Measurements from ENCODE around the gene MCF2L. TPM values are rescaled to one million over a fixed set of nuclear protein-coding genes. Genes with fewer than 3 reads are reported as not detected.

Gene MCF2L
- total RNA-seq, 4 donors from 2014 or later = 62.1 to 186 (median 91.3) TPM

GRCh38 chr13:112959206-112959605, 9.8 kb upstream of the MCF2L start:
- no peaks in the 10 kb centered on the region for H3K9me3 ChIP-seq
- in situ Hi-C loops (cut with MboI; ENCODE audit: low pct_ligation_motif_present in 1 of 4, low pct_unique_long_range_greater_than_20kb in 1 of 4, low sequenced_read_pairs in 3 of 4) = loop anchor here in 1 of 4 donors (25.0 kb wide), 1 partner anchor 428 kb away; no protein-coding TSS in a partner anchor
- H3K4me1 ChIP-seq = no peaks in the 10 kb centered on the region
- TF ChIP-seq POLR2AphosphoS5 (IDR thresholded peaks at IDR 0.05) = peak in 1 of 3 donors; percentile 5
- TF ChIP-seq EP300 (IDR thresholded peaks at IDR 0.05; ENCODE audit: low read depth) = peak; percentile 71
- no peak for TF ChIP-seq POLR2A (IDR thresholded peaks at IDR 0.05)
- no peak for TF ChIP-seq CTCF (IDR thresholded peaks at IDR 0.05)
- 60 to 67% methylated on average over 10 to 11 of the region's 11 CpGs for WGBS, 2 donors (ENCODE audit: low coverage in 1 of 2)
- no peaks in the 10 kb centered on the region for H3K27me3 ChIP-seq
- H3K36me3 ChIP-seq = no peaks in the 10 kb centered on the region
- no peak for DNase-seq
- intact Hi-C loops (cut with DNase I; ENCODE audit: low total_unique reads) = no loop called here
- no peak overlapping the region for H3K4me3 ChIP-seq
- no peak overlapping the region for H3K27ac ChIP-seq

GRCh38 chr13:112959701-112960542, 9.1 kb upstream of the MCF2L start:
- WGBS, 2 donors (ENCODE audit: low coverage in 1 of 2) = 89 to 100% methylated on average over 1 to 30 of the region's 30 CpGs
- no peaks in the 10 kb centered on the region for H3K4me1 ChIP-seq
- no peak overlapping the region for H3K27ac ChIP-seq
- TF ChIP-seq EP300 (IDR thresholded peaks at IDR 0.05; ENCODE audit: low read depth) = no peak
- no peak for TF ChIP-seq POLR2AphosphoS5 (IDR thresholded peaks at IDR 0.05)
- TF ChIP-seq POLR2A (IDR thresholded peaks at IDR 0.05) = no peak
- TF ChIP-seq CTCF (IDR thresholded peaks at IDR 0.05) = no peak
- no peaks in the 10 kb centered on the region for H3K9me3 ChIP-seq
- no peak for DNase-seq
- H3K36me3 ChIP-seq = no peaks in the 10 kb centered on the region
- no peaks in the 10 kb centered on the region for H3K27me3 ChIP-seq
- intact Hi-C loops (cut with DNase I; ENCODE audit: low total_unique reads) = no loop called here
- in situ Hi-C loops (cut with MboI; ENCODE audit: low pct_ligation_motif_present in 1 of 4, low pct_unique_long_range_greater_than_20kb in 1 of 4, low sequenced_read_pairs in 3 of 4) = loop anchor here in 1 of 4 donors (25.0 kb wide), 1 partner anchor 427 kb away; no protein-coding TSS in a partner anchor
- H3K4me3 ChIP-seq = no peak overlapping the region

GRCh38 chr13:112960706-112961105, 8.3 kb upstream of the MCF2L start:
- DNase-seq = no peak
- WGBS, 2 donors (ENCODE audit: low coverage in 1 of 2) = 85% methylated on average over 7 of the region's 7 CpGs; no CpG with 5 or more reads in 1 of the 2 donors
- intact Hi-C loops (cut with DNase I; ENCODE audit: low total_unique reads) = no loop called here
- in situ Hi-C loops (cut with MboI; ENCODE audit: low pct_ligation_motif_present in 1 of 4, low pct_unique_long_range_greater_than_20kb in 1 of 4, low sequenced_read_pairs in 3 of 4) = loop anchor here in 1 of 4 donors (25.0 kb wide), 1 partner anchor 427 kb away; no protein-coding TSS in a partner anchor
- Histone ChIP-seq H3K27me3 (no peaks in the 10 kb centered on the region), H3K27ac (no peak overlapping the region), H3K4me3 (no peak overlapping the region), H3K36me3 (no peaks in the 10 kb centered on the region), H3K9me3 (no peaks in the 10 kb centered on the region), H3K4me1 (no peaks in the 10 kb centered on the region)
- TF ChIP-seq POLR2AphosphoS5 (IDR thresholded peaks at IDR 0.05) (no peak), CTCF (IDR thresholded peaks at IDR 0.05) (no peak), POLR2A (IDR thresholded peaks at IDR 0.05) (no peak), EP300 (IDR thresholded peaks at IDR 0.05; ENCODE audit: low read depth) (no peak)

GRCh38 chr13:112961457-112962369, 7.3 kb upstream of the MCF2L start:
- no peak overlapping the region for H3K4me3 ChIP-seq
- DNase-seq = peak; percentile 2
- no peaks in the 10 kb centered on the region for H3K36me3 ChIP-seq
- no peaks in the 10 kb centered on the region for H3K4me1 ChIP-seq
- intact Hi-C loops (cut with DNase I; ENCODE audit: low total_unique reads) (no loop called here), in situ Hi-C loops (cut with MboI; ENCODE audit: low pct_ligation_motif_present in 1 of 4, low pct_unique_long_range_greater_than_20kb in 1 of 4, low sequenced_read_pairs in 3 of 4) (loop anchor here in 1 of 4 donors (25.0 kb wide), 1 partner anchor 426 kb away; no protein-coding TSS in a partner anchor)
- no peak overlapping the region for H3K27ac ChIP-seq
- TF ChIP-seq EP300 (IDR thresholded peaks at IDR 0.05; ENCODE audit: low read depth) (no peak), POLR2A (IDR thresholded peaks at IDR 0.05) (no peak), POLR2AphosphoS5 (IDR thresholded peaks at IDR 0.05) (no peak), CTCF (IDR thresholded peaks at IDR 0.05) (no peak)
- 80 to 81% methylated on average over 1 to 20 of the region's 21 CpGs for WGBS, 2 donors (ENCODE audit: low coverage in 1 of 2)
- no peaks in the 10 kb centered on the region for H3K27me3 ChIP-seq
- H3K9me3 ChIP-seq = no peaks in the 10 kb centered on the region

Data from transverse colon (tissue), 4 donors.